ENCODE results near the gene IMMP1L.

GRCh38 chr11:31477528-31478222 lies 31.7 kb downstream of the IMMP1L start:
- TF ChIP-seq SUZ12 (IDR thresholded peaks at IDR 0.05) (no peak), FOXM1 (IDR thresholded peaks at IDR 0.05; ENCODE audit: borderline replicate concordance) (no peak), BHLHE40 (IDR thresholded peaks at IDR 0.05; ENCODE audit: borderline replicate concordance) (no peak), HDGF (IDR thresholded peaks at IDR 0.05; ENCODE audit: borderline replicate concordance) (no peak), FOXA1 (IDR thresholded peaks at IDR 0.05) (no peak), PKNOX1 (IDR thresholded peaks at IDR 0.05) (no peak), ARNT (IDR thresholded peaks at IDR 0.05) (no peak), SP1 (IDR thresholded peaks at IDR 0.05) (no peak)

All from HEK293T (cell line).